GM19463 (cell line): ENCODE measurements around the gene PGK2.
"Not testable (repeated sequence)": the region's sequence is repeated elsewhere in the genome, so short reads cannot be mapped to it uniquely, and the experiment has no call there.

Source experiments
- ATAC-seq: cut with Tn5 transposase; IDR thresholded peaks from one replicate; pipeline ENCODE4 v1.9.1; 2021; ENCODE audit warnings: mild to moderate bottlenecking, moderate library complexity; ENCODE audit not compliant: unreplicated experiment

PGK2 gene

DNA sequence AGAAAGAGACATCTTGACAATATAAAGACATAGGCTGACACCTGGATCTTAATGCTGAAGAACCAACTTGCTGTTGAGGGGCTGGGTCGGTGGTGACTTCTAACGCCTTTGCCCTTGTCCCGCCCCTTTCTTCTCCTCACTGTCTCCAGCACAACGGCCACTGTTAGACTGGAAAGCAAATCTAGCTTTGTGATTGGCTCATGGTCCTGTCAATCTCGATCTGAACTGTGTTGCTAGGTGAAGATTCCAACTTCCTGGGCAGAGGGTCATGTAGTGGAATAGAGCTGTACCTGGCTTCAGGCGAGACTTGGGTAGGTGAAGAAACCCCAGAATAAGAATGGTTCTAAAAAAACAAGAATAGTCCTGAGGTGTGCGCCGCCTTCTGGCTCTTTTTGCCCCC, at the start of gene PGK2:
Gene PGK2, minus strand, starts transcription at position 110 of the 400 bp plus-strand sequence. Its CDS starts 98 bp downstream, at position 12.
- no peak for ATAC-seq

DNA sequence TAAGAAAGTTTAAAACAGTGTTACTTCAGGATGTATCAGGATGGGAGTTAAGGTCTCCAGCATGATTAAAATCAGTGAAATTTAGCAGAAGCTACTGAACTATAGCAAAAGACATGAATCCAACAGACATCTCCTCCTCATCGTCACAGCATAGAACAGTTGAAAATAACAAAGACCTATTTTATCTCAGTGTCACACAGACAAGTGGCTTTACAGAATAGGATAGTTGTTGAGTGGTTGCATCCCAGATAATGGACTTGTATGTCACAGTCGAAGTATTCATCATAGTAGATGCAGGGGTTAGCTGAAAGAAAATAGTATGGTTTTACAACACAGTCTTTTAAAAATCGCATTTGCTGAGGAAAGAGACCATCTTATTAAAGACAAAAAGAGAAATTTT, 48.1 kb upstream of the PGK2 start:
- no peak for ATAC-seq

DNA sequence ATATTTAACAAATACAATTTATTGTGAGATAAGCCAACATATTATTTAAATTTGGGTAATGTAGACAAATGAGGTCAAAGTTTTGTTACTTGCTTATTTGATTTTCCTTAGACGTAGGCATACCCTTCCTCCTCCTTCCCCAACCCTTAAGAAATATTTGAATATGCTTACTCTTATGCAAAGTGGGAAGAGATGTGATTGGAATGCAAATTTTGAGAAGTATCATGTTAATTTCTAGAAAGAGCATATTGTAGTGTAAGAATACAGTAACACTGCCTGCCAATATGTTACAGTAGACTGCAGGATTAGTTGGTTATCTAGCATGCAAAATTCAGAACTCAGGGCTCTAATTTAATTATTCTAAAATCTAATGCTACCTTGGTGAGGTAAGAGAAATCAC, 46.3 kb upstream of the PGK2 start:
- ATAC-seq = no peak

DNA sequence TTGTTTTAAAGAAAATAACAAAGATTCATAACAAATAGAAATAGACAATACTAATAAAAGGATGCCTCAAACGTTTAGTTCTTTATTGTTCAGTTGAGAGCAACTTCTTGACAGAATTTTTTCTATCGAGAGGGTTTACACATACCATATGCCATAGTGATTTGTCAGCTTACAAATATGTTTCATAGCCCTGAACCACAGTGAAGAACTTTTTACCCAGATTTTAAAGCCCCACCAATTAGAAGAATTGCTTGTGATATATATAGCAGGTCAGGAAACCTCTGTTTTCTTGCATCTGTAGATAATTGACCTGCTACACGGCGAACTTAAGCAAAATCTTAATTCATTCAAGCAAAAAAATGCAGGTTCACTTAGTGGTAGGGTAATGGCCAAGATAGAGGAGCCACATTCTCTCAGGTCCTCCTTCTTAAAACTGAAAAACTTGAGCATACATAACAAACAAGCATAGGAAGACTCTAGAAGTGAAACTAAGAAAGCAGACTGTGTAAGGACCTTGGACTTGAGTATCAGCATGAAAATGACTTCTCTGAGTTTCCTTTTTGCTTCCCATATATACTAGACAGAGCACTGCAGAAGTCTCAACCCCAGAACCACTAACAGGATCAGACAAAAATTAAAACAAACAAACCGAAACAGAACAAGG, 39.8 kb upstream of the PGK2 start:
- peak; percentile 94 for ATAC-seq

DNA sequence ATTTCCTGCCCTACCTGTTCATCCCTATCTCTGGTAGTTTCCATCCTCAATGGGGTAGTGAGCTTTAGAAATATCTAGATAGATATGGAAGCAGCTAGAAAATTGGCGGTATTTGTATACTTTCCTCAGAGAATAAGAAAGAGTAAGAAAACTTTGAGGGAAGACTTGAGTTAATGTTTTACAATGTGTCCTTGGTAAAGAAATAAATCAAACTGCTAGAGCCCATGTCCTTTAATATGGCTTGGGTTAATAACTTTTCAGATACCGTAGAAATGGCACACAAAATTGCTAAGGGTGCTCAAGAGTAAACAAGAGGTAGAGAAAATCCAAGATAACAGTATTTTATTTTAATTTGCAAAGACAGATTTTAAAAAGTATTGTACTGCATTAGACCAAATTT, 28.1 kb upstream of the PGK2 start:
- no peak for ATAC-seq

DNA sequence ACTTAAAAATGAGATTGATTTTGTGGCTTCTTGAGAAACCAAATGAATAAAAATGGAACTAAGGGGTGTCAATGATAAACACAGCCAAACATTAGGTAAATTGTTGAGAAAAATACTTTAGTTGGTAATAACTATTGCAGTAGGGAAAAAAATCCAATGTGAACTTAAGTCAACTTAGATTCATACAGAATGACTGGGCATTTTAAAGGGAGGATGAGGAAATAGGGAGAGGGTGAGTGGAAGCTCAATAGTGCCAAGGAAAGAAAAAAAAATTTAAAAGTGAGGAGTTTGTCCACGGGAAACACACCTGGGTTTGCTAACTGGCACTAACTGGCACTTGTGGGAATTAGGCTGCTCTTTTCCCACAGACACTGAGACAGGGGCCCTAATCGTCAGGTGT, 26.2 kb upstream of the PGK2 start:
- ATAC-seq = no peak

DNA sequence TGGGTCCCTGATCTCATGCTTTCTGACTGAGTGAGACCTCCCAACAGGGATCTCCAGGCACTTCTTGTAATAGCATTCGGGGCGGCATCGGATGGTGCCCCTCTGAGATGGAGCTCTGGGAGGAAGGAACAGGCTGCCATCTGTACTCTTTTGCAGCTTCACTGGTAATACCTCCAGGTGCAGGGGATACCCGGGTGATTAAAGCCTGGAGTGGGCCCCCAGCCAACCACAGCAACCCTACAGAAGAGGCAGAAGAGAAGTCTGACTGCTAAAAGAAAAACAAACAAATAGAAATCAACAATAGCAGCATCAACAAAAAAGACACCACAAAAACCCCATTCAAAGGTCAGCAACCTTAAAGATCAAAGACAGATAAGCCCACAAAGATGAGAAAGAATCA, 19.1 kb upstream of the PGK2 start:
- no peak for ATAC-seq

DNA sequence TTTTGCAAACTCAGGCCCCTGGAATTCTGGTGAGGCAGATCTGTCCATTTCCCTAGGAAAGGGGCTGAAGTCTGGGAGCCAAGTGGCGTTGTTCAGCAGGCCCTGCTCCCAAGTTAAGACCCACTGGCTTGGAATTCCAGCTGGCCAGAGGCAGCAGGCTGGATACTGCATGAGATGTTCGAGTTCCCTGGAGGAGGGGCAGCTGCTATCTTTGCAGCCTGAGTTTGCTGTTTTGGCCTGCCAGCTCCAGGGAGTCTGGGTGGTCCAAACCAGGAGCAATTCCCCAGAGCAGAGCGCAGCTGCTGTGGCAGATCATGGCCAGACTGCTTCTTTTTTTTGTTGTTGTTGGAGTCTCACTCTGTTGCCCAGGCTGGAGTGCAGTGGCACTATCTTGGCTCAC, 18.2 kb upstream of the PGK2 start:
- no peak for ATAC-seq

DNA sequence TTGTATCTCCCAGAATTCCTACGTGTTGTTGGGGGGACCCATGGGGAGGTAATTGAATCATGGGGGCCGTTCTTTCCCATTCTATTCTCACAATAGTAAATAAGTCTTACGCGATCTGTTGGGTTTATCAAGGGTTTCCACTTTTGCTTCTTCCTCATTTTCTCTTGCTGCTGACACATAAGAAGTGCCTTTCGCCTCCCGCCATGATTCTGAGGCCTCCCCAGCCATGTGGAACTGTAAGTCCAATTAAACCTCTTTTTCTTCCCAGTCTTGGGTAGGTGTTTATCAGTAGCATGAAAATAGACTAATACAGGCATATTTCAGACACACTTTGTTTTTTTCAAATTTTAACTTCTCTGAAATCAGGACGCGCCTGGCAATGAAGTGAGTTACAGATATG, 14.4 kb upstream of the PGK2 start:
- no peak for ATAC-seq

DNA sequence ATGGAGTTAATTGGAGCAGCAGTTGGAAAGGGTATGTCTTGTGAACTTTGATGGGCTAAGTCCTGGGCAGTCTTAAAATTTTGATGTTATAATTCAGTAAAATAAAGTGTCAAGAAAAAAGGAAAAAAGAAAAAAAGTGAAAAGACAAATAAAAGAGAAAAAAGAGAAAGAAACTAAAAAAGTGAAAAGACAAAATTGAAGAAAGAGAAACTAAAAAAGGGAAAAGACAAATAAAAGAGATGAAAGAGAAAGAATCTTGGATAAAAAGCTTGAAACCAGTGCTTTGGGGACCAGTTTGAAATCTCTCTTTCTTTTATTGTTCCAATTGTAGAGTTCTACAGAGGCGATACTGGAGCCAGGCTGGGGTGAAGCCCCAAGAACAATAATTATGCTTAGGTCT, 12.0 kb upstream of the PGK2 start:
- ATAC-seq = no peak

DNA sequence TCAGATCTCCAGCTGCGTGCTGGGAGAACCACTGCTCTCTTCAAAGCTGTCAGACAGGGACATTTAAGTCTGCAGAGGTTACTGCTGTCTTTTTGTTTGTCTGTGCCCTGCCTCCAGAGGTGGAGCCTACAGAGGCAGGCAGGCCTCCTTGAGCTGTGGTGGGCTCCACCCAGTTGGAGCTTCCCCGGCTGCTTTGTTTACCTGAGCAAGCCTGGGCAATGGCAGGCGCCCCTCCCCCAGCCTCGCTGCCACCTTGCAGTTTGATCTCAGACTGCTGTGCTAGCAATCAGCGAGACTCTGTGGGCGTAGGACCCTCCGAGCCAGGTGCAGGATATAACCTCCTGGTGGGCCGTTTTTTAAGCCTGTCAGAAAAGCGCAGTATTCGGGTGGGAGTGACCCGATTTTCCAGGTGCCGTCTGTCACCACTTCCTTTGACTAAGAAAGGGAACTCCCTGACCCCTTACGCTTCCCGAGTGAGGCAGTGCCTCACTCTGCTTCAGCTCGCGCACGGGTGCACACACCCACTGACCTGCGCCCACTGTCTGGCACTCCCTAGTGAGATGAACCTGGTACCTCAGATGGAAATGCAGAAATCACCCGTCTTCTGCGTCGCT, 9.9 kb upstream of the PGK2 start:
- ATAC-seq = not testable (repeated sequence)

DNA sequence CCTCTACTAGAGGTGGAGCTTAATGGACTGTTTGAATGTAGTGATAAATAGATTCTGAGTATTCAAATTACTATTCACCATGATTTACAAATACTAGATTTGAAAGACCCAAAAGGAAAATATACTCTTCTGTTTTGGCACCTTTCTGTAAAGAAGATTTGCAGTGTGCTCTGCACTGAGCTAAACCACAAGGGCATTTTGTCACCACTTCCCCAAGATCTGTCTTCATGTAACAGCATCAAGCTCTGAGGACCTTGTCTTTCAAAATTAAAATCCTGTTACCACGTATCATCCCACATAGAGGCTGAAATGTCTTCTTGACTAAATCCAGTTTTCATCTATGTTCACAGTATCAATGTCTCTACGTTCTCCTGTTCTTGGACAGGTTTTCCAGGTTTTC, 3.3 kb upstream of the PGK2 start:
- ATAC-seq = no peak

DNA sequence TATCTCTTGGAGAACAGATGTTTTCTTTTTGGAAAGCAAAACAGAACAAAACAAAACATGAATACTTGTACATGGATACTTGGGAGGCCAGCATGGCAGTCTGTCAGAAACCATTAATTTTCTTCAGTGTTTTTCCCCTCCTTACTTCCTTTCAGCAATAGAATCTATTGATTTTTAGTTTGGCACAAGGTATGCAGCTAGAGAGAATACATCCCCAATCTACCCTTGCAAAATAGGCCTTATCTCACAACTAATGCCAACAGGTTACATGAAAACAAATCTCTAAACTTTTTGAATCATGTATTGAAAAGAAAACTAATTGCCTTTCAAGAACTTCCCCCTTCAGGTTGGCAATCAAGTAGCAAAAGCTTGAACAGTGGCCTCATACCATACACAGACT, 2.8 kb downstream of the PGK2 start:
- ATAC-seq = no peak

DNA sequence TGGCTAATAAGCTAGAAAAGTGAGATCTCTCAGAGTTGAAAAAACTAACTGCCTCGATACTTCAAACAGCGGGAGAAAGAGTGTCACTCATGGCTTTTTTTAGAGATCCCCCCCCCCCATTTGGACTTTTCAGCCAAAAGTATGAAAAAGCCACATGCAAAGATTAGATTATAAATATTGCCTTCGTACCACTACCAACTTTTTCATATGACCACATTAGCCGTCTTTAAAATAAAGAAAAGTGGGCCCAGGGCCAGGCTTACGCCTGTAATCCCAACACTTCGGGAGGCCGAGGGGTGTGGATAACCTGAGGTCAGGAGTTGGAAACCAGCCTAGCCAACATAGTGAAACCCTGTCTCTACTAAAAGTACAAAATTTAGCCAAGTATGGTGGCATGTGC, 4.4 kb downstream of the PGK2 start:
- no peak for ATAC-seq

DNA sequence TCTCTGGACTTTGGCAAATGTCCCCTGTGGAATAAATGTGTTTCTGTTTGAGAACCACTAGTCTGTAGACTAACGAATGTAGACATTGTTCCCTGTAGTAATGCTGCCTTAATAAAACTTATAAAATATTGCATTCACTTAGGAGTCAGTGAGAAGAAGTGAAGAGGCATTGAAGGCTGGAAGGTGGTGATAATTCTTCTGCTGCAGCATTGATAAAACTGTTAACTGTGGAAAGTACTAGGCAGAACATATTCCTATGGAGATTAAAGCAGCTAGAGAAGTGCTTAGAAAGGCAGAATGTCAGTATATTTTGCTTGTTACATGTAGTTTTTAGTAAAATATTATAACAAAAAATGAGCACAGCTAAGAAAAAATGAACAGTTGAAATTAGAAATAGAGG, 4.8 kb downstream of the PGK2 start:
- no peak for ATAC-seq

DNA sequence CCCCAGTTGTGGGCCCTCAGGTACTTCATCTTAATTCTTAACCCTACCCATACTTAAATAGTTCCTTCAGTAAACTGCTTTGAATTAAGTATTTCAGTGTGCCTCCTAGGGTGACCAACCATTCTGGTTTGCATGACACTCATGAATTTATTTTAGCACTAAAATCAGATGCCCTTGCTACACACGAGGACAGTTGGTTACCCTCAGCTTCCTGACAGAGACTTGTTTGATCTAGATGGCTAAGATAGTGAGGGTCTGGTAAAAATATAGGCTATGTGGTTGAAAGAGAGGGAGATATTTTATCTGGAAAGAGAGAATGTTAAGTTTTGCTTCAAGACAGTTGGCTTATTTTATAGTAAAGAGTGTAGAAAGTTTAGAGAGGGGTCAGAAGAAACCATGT, 10.6 kb downstream of the PGK2 start:
- no peak for ATAC-seq

DNA sequence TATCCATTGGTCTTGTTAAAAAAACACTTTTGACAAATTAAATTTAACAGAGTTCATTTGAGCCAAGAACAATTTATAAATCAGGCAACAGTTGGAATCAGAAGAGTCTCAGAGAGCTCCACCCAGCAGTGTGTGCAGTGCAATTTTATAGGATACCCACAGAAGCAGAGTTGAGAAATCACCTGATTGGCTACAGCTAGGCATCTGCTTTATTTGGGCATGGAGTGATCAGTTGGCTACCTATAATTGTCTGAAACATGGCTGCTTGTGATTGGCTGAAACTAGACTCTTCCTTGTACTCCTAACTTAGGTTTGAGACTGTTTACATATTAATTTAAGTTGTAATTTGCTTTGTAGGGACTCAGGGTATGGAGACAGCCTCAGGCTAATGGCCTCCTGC, 12.0 kb downstream of the PGK2 start:
- ATAC-seq = no peak

DNA sequence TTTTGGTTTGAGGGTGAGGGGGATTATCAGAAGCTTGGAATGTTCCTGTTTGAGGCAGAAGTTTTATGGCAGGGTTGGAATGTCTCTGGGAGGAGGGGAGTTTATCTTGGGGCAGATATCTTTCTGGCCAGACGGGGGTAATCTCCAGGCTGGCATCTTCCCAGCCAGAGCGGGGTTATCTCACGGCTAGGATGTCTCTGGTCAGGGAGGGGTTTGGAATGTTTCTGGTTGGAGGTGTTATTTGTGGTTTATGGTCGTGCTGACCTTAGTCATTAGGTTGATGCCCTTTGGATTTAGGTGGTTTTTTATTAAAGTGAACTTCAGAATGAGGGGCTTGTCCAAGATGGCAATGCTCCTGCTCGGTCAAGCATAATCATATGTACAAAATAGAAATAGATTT, 14.8 kb downstream of the PGK2 start:
- no peak for ATAC-seq

DNA sequence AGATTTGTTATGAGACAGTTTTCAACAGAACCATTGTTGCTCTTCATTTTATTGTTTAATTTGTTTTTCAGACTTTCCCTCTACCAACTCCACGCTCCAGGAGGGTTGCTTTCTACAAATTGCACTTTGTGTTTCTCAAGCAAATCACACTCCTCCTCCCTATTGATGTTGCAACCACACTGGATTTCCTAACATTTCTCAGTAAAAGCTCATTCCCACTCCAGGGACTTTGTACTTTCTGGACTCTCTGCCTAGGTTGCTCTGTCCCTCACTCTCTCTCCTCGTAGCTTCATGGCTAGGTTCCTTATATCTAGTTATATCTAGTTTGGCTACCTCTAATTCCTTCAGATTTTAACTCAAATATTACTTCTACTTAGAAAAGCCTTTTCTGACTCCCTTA, 20.3 kb downstream of the PGK2 start:
- ATAC-seq = no peak

DNA sequence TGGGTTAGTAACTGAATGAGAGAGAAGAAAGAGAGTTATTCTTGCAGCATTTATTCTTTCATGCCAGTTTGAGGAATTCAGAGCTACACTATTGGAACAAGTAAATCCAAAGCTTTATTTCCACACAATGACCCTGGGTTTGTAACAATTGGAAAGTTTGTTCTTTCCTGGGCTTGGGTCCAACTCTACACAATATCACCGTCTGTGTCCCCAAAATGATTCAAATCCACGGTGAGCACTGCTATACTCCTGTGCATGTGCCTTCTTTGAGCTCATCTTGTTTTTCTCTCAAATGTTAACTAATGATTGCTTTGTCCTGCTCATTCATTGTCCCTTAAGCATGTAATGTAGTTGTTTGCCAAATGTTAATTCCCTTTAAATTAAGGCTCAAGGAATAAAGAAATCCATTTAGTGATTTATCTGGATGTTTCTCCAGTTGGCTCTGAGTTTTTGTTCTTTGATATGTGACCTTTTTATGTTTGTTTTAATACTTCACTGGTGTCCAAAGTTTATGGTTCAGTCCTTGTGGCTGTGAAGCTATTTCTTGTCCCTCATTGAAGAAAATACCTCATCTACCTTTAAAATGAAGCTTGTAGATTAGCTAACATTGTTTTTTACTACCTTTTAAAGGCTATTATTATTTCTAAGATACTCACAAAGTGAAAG, 22.4 kb downstream of the PGK2 start:
- ATAC-seq = no peak

DNA sequence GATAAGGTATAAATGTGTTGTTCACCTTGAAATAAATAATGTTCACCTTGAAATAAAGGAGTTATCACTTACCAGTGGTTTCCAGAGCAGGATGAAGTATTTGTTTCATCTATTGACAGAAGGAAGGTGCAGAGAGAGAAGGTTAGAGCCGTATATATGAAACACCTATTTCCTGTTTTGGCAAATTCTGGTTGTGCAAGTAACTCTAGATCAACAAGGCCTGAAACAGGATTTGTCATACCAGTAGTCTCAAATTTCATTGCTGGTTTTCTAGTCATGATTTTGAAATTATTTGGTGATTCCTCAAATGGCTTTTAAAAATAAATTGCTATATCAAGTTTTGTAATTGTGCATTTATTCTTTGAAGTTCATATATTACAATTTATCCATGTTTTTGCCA, 42.8 kb downstream of the PGK2 start, which contains the start of gene CRISP3:
Gene CRISP3, minus strand, starts transcription at position 130 of the 400 bp plus-strand sequence. Its CDS starts 21 bp downstream, at position 109.
- ATAC-seq = no peak

DNA sequence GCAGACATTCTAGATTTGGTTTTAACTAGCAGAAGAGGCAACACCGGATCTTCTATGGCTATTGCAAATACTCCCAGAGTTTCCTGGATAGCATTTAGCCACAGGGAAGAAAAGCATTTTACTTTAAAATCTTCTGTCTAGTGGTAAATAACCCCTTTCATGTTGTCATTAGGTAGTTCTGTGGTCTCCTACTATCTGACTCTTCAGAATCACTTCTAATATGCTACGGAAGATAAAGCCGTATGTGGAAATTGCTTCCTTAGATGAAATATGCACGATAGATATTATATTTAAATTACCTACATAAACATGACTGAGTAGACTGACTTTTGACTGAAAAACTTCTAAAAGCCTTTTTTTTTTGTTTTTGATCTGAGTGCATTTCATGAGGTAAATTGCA, 43.7 kb downstream of the PGK2 start:
- no peak for ATAC-seq
